ENCODE results near the gene LRRC40.

The LRRC40 gene

DNA sequence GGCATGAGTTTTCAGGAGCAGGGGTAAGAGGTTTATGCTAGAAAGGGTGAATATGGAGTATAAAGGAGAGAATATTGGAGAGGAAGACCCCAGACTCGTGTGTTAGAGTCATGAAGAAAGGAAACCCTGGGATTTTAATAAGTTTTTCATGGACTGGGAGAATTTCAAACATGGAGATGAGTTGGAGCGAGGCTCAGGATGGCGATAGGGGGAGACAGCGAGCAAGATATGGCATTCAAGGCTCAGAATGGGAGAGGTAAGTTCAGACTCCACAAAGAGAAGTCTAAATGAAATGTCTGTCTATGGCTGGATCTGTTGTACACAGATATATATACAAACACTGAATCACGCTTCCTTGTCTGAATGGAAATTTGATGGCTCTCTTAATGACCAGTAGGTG is 92.5 kb downstream of the LRRC40 start:
- Histone ChIP-seq H3K79me2 (ENCODE audit: low read length) (no peaks in the 10 kb centered on the region), H3K27me3 (replicated peaks; ENCODE audit: insufficient read depth, low read length) (no peaks in the 10 kb centered on the region), H3K36me3 (replicated peaks; ENCODE audit: insufficient read depth, low read length) (no peaks in the 10 kb centered on the region), H3K9ac (ENCODE audit: low read length) (no peak overlapping the region), H3K27ac (ENCODE audit: low read length) (no peak overlapping the region), H4K20me1 (ENCODE audit: insufficient read depth, low read length) (no peaks in the 10 kb centered on the region), H3F3A (ENCODE audit: insufficient read depth, low read length) (no peaks in the 10 kb centered on the region), H3K4me2 (ENCODE audit: low read depth, low read length) (no peak overlapping the region), H3K4me1 (ENCODE audit: low read length) (no peaks in the 10 kb centered on the region), H2AFZ (ENCODE audit: low read length) (no peak overlapping the region), H3K9me3 (replicated peaks; ENCODE audit: insufficient read depth, low read length) (no peaks in the 10 kb centered on the region), H3K4me3 (ENCODE audit: low read length) (no peak overlapping the region), H3K9me2 (replicated peaks; ENCODE audit: insufficient read depth, low read length) (no peaks in the 10 kb centered on the region)
- DNase-seq, result no peak
- TF ChIP-seq, protein P1, sequence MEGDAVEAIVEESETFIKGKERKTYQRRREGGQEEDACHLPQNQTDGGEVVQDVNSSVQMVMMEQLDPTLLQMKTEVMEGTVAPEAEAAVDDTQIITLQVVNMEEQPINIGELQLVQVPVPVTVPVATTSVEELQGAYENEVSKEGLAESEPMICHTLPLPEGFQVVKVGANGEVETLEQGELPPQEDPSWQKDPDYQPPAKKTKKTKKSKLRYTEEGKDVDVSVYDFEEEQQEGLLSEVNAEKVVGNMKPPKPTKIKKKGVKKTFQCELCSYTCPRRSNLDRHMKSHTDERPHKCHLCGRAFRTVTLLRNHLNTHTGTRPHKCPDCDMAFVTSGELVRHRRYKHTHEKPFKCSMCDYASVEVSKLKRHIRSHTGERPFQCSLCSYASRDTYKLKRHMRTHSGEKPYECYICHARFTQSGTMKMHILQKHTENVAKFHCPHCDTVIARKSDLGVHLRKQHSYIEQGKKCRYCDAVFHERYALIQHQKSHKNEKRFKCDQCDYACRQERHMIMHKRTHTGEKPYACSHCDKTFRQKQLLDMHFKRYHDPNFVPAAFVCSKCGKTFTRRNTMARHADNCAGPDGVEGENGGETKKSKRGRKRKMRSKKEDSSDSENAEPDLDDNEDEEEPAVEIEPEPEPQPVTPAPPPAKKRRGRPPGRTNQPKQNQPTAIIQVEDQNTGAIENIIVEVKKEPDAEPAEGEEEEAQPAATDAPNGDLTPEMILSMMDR (IDR thresholded peaks at IDR 0.05; ENCODE audit: low read length), result no peak
- TF ChIP-seq EZH2 (optimal IDR thresholded peaks at IDR 0.05; ENCODE audit: low read depth, low read length) (no peak), EZH2phosphoT487 (IDR thresholded peaks at IDR 0.05; ENCODE audit: low read length) (no peak)

DNA sequence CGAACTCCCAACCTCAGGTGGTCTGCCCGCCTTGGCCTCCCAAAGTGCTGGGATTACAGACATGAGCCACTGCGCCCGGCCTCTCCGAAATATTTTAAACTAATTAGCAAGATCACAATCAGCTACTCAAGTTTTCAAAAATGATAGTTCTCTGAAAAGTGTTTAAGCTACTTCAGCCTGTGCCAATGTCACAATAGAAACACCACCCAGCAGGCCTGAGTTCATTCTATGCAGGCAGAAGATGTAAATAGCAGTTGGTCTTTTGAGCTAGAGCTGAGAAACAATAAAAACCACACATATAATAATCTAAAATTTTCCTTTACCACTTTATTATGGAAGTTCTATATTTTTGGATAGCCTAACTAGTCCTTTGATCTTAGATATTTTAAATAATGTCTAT is 96.1 kb downstream of the LRRC40 start:
- no peaks in the 10 kb centered on the region for H3K79me2 ChIP-seq (ENCODE audit: low read length)
- H3K9me2 ChIP-seq (replicated peaks; ENCODE audit: insufficient read depth, low read length), result no peaks in the 10 kb centered on the region
- H2AFZ ChIP-seq (ENCODE audit: low read length), result no peak overlapping the region
- no peak overlapping the region for H3K4me2 ChIP-seq (ENCODE audit: low read depth, low read length)
- no peaks in the 10 kb centered on the region for H3K4me1 ChIP-seq (ENCODE audit: low read length)
- H3K9me3 ChIP-seq (replicated peaks; ENCODE audit: insufficient read depth, low read length), result no peaks in the 10 kb centered on the region
- H3K9ac ChIP-seq (ENCODE audit: low read length), result no peak overlapping the region
- H3F3A ChIP-seq (ENCODE audit: insufficient read depth, low read length), result no peaks in the 10 kb centered on the region
- H3K36me3 ChIP-seq (replicated peaks; ENCODE audit: insufficient read depth, low read length), result no peaks in the 10 kb centered on the region
- H3K27me3 ChIP-seq (replicated peaks; ENCODE audit: insufficient read depth, low read length), result no peaks in the 10 kb centered on the region
- H4K20me1 ChIP-seq (ENCODE audit: insufficient read depth, low read length), result no peaks in the 10 kb centered on the region
- TF ChIP-seq, protein P1 (IDR thresholded peaks at IDR 0.05; ENCODE audit: low read length), result no peak
- TF ChIP-seq EZH2phosphoT487 (IDR thresholded peaks at IDR 0.05; ENCODE audit: low read length) (no peak), EZH2 (optimal IDR thresholded peaks at IDR 0.05; ENCODE audit: low read depth, low read length) (no peak)
- no peak for DNase-seq
- no peak overlapping the region for H3K27ac ChIP-seq (ENCODE audit: low read length)
- no peak overlapping the region for H3K4me3 ChIP-seq (ENCODE audit: low read length)

DNA sequence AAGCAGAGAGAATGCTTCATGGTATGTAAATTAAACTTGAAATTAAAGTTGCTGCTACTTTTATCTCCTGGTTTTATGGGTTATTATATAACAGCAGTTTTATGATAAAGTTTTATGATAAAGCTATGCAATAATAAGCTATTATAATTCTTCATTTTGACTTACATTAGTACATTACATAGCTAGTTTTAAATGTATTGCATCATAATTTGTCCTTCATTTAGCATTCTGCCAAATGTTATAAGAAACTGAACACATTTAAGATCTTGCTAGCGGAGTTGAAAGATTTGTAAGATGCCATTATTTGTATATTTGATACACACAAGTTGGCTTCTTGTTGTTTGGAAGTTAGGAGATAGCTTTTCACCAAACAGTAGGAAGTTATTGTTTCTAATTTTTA is 101.6 kb downstream of the LRRC40 start:
- Histone ChIP-seq H3K9ac (ENCODE audit: low read length) (no peak overlapping the region), H3K4me3 (ENCODE audit: low read length) (no peak overlapping the region), H2AFZ (ENCODE audit: low read length) (no peak overlapping the region), H4K20me1 (ENCODE audit: insufficient read depth, low read length) (no peaks in the 10 kb centered on the region), H3K27me3 (replicated peaks; ENCODE audit: insufficient read depth, low read length) (no peaks in the 10 kb centered on the region), H3K36me3 (replicated peaks; ENCODE audit: insufficient read depth, low read length) (no peaks in the 10 kb centered on the region), H3K27ac (ENCODE audit: low read length) (no peak overlapping the region), H3K9me2 (replicated peaks; ENCODE audit: insufficient read depth, low read length) (no peaks in the 10 kb centered on the region; the same call in 1 of the 2 replicates), H3K4me1 (ENCODE audit: low read length) (no peaks in the 10 kb centered on the region), H3K9me3 (replicated peaks; ENCODE audit: insufficient read depth, low read length) (no peaks in the 10 kb centered on the region), H3K4me2 (ENCODE audit: low read depth, low read length) (no peak overlapping the region), H3F3A (ENCODE audit: insufficient read depth, low read length) (no peaks in the 10 kb centered on the region), H3K79me2 (ENCODE audit: low read length) (no peaks in the 10 kb centered on the region)
- TF ChIP-seq, protein P1 (IDR thresholded peaks at IDR 0.05; ENCODE audit: low read length), result no peak
- no peak for TF ChIP-seq EZH2 (optimal IDR thresholded peaks at IDR 0.05; ENCODE audit: low read depth, low read length)
- TF ChIP-seq EZH2phosphoT487 (IDR thresholded peaks at IDR 0.05; ENCODE audit: low read length), result no peak
- DNase-seq, result no peak

Data from MM.1S (cell line).